ENCODE measurements around the gene VPS33B. TPM values are rescaled to one million over a fixed set of nuclear protein-coding genes. Genes with fewer than 3 reads are reported as not detected.

VPS33B gene
- total and polyA plus RNA-seq, 2 of the 13 experiments (the other 11 are each of a cell fraction or from before 2014, with no cell fraction given) = 15.8 to 16.5 TPM

DNA sequence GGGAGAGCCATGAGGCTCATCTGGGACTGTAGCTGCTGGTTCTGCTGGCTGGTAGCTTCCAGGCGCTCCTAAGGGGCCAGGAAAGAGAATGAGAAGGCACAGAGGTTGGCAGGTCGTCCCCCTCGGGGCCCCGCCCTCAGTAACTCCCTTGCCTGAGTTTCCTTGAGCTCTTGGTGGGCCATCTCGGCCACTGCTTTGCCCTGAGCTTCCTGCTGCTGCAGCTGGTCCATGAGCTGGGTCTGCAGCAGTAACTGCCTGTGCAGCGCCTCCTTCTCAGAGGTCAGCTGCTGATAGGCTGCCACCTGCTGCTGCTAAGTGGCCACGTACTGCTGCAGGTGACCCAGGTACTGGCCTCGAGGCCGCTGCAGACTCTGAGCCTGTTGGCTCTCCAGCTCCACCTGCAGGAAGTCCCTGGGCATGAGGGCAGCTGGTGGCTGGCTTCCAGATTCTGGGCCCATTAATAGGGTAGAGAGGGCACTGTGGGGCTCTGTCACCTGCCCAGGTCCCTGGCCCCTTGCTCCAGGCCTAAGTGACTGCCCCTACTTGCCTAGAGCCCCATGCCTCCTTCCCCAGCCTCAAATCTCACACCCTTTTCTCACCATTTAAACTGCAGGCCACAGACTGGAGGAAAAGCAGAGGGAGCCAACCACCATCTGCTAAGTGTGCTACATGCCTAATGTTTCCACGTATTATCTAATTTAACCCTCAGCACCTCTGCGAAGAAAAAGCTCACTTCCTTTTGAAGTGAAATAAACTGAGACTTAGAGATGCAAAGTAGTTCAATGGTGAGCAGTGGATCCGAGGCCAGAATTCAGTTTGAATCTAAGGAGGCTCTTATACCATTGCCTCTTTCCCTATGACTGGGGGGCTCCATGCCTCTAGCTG lies 10.8 kb upstream of the VPS33B start (continued):
- TF ChIP-seq, protein P1, sequence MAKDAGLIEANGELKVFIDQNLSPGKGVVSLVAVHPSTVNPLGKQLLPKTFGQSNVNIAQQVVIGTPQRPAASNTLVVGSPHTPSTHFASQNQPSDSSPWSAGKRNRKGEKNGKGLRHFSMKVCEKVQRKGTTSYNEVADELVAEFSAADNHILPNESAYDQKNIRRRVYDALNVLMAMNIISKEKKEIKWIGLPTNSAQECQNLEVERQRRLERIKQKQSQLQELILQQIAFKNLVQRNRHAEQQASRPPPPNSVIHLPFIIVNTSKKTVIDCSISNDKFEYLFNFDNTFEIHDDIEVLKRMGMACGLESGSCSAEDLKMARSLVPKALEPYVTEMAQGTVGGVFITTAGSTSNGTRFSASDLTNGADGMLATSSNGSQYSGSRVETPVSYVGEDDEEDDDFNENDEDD (CRISPR knock-in tag; IDR thresholded peaks at IDR 0.05; ENCODE audit: borderline replicate concordance) = peak; percentile 73; the same call in 1 of the 2 replicates
- TF ChIP-seq ZEB1 (IDR thresholded peaks at IDR 0.05; ENCODE audit: insufficient replicate concordance, low read depth) (peak; percentile 97), ZNF747 (CRISPR knock-in tag; IDR thresholded peaks at IDR 0.05; ENCODE audit: borderline replicate concordance) (peak; percentile 71; the same call in 1 of the 2 replicates), KDM5B (CRISPR knock-in tag; IDR thresholded peaks at IDR 0.05; ENCODE audit: borderline replicate concordance) (peak; percentile 86), CHCHD3 (CRISPR knock-in tag; IDR thresholded peaks at IDR 0.05) (no peak), SALL1 (CRISPR knock-in tag; IDR thresholded peaks at IDR 0.05) (peak; percentile 67), HOXA3 (CRISPR knock-in tag; IDR thresholded peaks at IDR 0.05) (peak; percentile 75), JARID2 (CRISPR knock-in tag; IDR thresholded peaks at IDR 0.05; ENCODE audit: insufficient replicate concordance) (no peak), CREM (IDR thresholded peaks at IDR 0.05) (no peak), CREM (CRISPR knock-in tag; IDR thresholded peaks at IDR 0.05) (no peak), TEAD3 (CRISPR knock-in tag; optimal IDR thresholded peaks at IDR 0.05; ENCODE audit: borderline replicate concordance) (peak; percentile 49), ZNF768 (CRISPR knock-in tag; IDR thresholded peaks at IDR 0.05) (no peak)
- TF ChIP-seq, protein P2, sequence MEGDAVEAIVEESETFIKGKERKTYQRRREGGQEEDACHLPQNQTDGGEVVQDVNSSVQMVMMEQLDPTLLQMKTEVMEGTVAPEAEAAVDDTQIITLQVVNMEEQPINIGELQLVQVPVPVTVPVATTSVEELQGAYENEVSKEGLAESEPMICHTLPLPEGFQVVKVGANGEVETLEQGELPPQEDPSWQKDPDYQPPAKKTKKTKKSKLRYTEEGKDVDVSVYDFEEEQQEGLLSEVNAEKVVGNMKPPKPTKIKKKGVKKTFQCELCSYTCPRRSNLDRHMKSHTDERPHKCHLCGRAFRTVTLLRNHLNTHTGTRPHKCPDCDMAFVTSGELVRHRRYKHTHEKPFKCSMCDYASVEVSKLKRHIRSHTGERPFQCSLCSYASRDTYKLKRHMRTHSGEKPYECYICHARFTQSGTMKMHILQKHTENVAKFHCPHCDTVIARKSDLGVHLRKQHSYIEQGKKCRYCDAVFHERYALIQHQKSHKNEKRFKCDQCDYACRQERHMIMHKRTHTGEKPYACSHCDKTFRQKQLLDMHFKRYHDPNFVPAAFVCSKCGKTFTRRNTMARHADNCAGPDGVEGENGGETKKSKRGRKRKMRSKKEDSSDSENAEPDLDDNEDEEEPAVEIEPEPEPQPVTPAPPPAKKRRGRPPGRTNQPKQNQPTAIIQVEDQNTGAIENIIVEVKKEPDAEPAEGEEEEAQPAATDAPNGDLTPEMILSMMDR (CRISPR knock-in tag; IDR thresholded peaks at IDR 0.05) = peak; percentile 98
- TF ChIP-seq, protein P3, sequence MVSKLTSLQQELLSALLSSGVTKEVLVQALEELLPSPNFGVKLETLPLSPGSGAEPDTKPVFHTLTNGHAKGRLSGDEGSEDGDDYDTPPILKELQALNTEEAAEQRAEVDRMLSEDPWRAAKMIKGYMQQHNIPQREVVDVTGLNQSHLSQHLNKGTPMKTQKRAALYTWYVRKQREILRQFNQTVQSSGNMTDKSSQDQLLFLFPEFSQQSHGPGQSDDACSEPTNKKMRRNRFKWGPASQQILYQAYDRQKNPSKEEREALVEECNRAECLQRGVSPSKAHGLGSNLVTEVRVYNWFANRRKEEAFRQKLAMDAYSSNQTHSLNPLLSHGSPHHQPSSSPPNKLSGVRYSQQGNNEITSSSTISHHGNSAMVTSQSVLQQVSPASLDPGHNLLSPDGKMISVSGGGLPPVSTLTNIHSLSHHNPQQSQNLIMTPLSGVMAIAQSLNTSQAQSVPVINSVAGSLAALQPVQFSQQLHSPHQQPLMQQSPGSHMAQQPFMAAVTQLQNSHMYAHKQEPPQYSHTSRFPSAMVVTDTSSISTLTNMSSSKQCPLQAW (CRISPR knock-in tag; IDR thresholded peaks at IDR 0.05) = peak; percentile 66; the same call in 1 of the 2 replicates
- TF ChIP-seq, protein P4, sequence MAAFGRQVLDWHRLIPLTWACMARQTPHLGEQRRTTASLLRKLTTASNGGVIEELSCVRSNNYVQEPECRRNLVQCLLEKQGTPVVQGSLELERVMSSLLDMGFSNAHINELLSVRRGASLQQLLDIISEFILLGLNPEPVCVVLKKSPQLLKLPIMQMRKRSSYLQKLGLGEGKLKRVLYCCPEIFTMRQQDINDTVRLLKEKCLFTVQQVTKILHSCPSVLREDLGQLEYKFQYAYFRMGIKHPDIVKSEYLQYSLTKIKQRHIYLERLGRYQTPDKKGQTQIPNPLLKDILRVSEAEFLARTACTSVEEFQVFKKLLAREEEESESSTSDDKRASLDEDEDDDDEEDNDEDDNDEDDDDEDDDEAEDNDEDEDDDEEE (CRISPR knock-in tag; IDR thresholded peaks at IDR 0.05) = no peak
- TF ChIP-seq, protein P5, sequence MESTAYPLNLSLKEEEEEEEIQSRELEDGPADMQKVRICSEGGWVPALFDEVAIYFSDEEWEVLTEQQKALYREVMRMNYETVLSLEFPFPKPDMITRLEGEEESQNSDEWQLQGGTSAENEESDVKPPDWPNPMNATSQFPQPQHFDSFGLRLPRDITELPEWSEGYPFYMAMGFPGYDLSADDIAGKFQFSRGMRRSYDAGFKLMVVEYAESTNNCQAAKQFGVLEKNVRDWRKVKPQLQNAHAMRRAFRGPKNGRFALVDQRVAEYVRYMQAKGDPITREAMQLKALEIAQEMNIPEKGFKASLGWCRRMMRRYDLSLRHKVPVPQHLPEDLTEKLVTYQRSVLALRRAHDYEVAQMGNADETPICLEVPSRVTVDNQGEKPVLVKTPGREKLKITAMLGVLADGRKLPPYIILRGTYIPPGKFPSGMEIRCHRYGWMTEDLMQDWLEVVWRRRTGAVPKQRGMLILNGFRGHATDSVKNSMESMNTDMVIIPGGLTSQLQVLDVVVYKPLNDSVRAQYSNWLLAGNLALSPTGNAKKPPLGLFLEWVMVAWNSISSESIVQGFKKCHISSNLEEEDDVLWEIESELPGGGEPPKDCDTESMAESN (CRISPR knock-in tag; conservative IDR thresholded peaks at IDR 0.05) = 0 out of 2 replicates have a peak, but pooled peaks have one; percentile 29
